Epidermal melanocyte (primary cell): ENCODE measurements around the gene RSU1.

Experiments used
- DNase-seq: peaks from one replicate; pipeline ENCODE4 v3.0.0; 2011; ENCODE audit warnings: low spot score; ENCODE audit not compliant: insufficient read length

Gene RSU1

DNA sequence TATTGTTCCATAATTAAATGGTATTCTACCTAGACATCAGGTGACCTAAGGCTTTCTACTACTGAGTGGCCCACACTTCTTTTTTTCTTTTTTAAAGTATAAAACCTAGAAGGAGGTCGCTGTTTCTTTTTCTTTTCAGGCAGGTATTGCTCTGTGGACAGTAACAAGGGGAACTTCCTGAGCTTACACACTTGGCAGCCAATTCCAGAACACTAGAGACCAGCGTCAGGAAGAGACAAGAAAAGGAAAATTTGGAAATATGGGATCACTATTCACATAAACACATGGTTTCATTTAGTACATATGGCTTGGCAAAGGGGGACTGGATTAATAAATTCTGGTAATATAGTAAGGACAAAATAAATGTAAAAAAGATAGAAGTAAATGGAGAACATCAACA, 141.9 kb downstream of the RSU1 start:
- no peak for DNase-seq

- DNase-seq: no peak
Measured at GRCh38 chr10:16674147-16674703, 143.0 kb downstream of the RSU1 start.

DNA sequence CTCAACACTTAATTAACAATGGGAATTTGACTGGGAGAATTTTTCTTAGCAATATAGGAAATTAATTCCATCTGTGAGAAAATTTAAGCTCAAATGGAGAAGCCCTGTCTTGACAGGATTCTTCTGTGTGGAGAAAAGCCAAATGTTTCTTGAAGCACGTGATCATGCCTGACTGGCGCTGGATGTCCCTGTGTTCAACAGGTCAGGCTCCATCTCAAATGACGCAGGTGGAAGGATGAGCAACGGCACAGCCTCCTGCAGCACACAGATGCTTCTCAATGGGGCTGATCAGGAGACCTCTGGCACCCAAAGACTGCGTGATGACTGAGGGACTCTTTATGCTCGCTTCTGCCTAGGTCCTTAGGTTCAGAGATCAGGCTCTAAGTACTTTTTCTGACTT, 143.8 kb downstream of the RSU1 start:
- no peak for DNase-seq

DNA sequence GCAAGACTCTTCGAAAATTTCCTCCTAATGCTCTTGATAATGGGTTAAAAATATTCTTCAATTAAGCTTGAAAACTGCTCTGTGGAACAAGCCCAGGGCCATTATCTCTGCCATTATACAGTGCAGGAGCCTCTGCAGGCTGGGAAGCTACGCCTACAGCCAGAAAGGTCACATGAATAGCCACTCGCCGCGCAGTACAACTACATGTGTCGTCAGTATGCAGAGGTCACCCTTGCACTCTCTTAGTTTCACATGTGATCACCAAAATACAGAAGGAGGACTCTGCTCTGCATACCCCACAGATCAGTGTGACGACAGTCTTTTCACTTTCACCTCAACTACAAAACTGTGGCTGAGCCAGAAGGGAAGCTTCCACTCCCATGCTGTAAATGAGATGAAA, 153.8 kb downstream of the RSU1 start:
- DNase-seq: no peak

GRCh38 chr10:16662923-16663322, 154.3 kb downstream of the RSU1 start:
- no peak for DNase-seq

DNA sequence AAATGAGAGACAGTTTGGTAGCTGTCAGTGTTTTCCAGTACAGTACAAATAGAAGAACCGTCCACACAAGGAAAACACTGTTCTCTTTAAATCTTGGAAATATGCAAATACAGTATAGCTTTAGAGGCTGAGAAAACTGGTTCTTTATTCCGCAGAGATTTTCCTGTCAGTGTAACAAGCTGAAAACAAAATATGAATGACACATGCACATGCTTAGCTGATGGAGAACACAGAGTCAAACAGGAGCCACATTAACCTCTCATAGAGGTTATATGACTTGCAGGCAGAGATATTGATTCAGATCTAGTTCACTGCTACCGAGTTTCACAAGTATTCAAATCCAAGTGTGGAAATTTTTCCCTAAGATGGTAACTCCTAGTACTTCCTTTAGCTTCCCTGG, 160.3 kb downstream of the RSU1 start:
- DNase-seq: no peak

DNA sequence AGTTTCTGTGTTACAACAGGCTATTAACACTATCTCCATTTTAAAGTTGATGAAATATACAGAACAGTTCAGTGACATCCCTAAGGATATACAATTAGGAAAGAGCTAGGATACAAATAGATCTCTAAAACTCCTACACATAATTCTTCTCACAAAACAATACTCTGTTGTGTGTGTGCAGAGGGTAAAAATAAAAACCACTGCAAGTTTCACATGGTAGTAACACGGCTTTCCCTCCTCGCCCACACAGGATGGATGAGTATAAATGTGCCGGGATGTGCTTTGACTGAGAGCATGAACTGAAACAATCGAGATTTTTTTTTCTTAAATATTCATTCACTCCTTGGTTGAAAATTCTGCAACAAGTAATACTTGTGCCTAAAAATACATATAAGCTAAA, 164.0 kb downstream of the RSU1 start:
- DNase-seq: no peak

DNA sequence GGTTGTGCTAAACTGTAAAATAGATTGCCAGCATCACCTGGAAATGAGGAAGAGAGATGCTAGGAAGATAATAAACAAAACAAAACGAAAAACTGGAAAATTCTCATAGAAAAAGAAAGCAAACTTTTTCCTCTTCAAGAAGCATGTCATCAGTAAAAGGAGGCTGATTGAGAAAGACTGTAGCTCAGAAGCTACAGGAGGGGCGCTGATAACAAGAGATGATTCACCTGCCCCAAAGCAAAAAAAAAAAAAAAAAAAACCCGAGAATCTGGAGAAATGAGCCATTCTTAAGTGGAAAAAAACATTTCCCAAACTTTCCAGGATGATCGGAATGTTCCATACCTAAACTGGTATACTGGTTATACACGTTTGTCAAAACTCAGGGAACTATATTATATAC, 165.1 kb downstream of the RSU1 start:
- no peak for DNase-seq

- no peak for DNase-seq
Measured at GRCh38 chr10:16649757-16650156, 167.5 kb downstream of the RSU1 start.

- DNase-seq: no peak
Measured at GRCh38 chr10:16648366-16648765, 168.9 kb downstream of the RSU1 start.

GRCh38 chr10:16646181-16647059, 170.8 kb downstream of the RSU1 start:
- no peak for DNase-seq

DNA sequence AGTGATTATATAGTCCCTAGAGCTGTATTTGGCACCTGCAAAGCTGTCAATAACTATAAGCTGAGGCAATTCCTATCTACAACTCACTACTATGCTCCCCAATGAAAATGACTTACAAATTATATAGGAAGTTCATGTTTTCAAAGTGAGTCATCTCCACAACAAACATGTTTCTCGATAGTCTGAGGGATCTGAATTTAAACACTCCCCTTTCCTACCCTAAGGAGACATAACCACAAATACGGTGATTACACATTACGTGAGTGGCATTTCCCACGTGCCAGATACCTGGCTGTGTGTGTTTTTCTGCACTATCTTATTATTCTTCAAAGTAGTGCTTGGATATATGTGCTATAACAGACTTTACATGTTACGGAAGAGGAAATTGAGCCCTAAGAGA, 173.1 kb downstream of the RSU1 start:
- DNase-seq: no peak

DNA sequence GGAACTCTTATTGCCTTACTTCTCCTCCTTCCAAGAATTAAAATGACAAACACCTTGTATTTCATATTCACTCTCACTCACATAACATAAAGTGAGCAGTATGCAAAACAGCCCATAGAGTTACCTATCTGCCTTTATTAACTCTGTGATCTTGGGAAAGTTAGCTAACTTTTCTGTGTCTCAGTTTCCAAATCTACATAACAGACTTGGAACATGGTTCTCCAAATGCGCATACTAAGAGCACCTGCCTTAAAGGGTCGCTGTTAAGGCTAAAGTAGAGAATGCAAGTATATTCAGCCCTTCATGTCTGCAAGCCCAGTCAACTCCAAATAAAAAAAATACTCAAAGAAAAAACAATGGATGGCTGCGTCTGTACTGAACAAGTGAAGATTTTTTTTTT, 173.7 kb downstream of the RSU1 start:
- no peak for DNase-seq

GRCh38 chr10:16640153-16640552, 177.1 kb downstream of the RSU1 start:
- no peak for DNase-seq

- no peak for DNase-seq
Measured at GRCh38 chr10:16639471-16639870, 177.8 kb downstream of the RSU1 start.

DNA sequence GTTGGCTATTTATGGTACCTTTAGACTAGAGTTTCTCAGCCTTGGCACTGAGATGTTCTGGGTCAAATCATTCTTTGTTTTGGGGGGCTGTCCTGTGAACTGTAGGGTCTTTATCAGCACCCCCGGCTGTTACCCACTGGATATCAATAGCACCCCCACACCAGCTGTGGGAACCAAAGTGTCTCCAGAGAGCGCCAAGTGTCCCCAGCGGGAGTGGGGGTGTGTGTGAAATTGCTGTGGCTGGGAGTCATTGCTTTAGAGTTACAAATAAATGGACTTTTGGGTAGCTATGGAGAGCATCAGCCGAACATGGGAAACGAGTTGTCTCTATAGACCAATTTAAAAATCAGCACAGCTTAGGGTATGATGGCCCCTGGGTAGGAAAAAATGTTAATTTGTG, 184.2 kb downstream of the RSU1 start:
- DNase-seq: no peak

DNA sequence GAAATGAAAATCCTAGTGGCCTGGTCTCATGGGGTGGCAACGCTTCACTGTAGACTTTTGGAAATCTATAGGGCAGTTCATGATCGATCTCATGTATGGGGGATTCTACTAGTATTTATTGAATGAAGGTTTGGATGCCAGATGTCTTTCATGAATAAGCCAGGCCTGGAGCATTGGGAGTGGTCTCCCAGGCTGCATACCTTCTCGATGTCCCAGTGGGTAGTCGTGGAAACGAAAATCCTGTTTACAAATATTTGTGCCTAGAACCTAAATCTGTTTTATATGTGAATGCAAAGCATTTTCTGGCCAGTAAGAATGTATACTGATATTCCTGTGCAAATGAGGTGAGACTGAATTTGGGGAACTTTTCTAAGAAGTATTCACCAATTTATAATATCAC, 190.5 kb downstream of the RSU1 start:
- no peak for DNase-seq

- DNase-seq: no peak
Measured at GRCh38 chr10:16612981-16613355, 204.3 kb downstream of the RSU1 start.

DNA sequence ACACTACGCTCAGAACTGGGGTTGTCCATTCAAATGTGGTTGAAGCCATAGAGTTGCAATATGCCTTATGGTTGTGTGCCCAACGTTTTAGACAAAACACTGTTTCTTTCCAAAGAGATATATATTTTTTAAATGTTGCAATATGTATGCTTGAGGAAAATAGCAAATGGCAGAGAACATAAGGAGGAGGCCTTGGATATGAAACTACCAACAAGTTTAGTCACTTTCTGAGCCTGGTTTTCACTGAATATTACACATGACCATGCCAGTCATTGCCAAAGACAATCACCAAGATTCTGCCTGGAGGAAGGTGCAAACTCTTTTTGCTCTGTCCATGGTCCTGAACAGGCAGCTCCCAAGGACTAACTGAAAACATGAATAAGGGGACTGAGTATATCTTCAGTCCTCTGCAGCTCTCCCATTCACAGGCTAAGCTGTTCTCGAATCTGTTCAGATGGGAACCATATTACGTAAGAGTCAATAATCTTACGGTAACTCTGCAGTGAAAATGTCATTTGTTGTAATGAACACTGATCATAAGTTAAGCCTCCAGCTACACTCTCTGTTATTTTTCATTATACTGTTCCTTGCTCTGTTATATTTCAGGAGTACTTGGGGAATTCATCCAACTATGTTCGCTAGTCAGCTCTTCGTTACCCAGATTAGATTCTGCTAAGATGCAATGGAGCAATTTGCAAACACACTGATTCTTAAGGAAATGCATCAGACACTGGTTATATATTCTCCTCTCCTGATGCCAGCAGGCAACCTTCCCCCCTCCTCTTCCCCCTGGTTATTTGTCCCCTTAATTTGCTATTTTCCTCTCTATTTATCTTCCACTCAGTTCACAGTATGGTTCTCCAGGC, 204.9 kb downstream of the RSU1 start:
- no peak for DNase-seq

- DNase-seq: no peak
Measured at GRCh38 chr10:16611037-16611436, 206.2 kb downstream of the RSU1 start.

- no peak for DNase-seq
Measured at GRCh38 chr10:16609211-16609610, 208.0 kb downstream of the RSU1 start.

GRCh38 chr10:16606923-16607322, 210.3 kb downstream of the RSU1 start:
- DNase-seq: no peak
